ENCODE measurements around the gene PFDN4. TPM values are rescaled to one million over a fixed set of nuclear protein-coding genes. Genes with fewer than 3 reads are reported as not detected.

Gene PFDN4
- total RNA-seq, 1 donor from 2014 or later, result 143 TPM

GRCh38 chr20:54227751-54228150, 19.9 kb downstream of the PFDN4 start:
- DNase-seq (ENCODE audit: low read depth), result no peak
- Histone ChIP-seq H3K4me3 (ENCODE audit: low read depth, low read length) (no peak overlapping the region), H3K36me3 (ENCODE audit: control insufficient read depth, insufficient read depth, low read length) (no peaks in the 10 kb centered on the region), H3K27me3 (ENCODE audit: control insufficient read depth, insufficient read depth, low read length) (no peaks in the 10 kb centered on the region)
- TF ChIP-seq CTCF (IDR thresholded peaks at IDR 0.05; ENCODE audit: insufficient read depth, low read length, poor library complexity, severe bottlenecking), result no peak

- no peak for DNase-seq (ENCODE audit: low read depth)
- Histone ChIP-seq H3K27me3 (ENCODE audit: control insufficient read depth, insufficient read depth, low read length) (no peaks in the 10 kb centered on the region), H3K4me3 (ENCODE audit: low read depth, low read length) (no peak overlapping the region), H3K36me3 (ENCODE audit: control insufficient read depth, insufficient read depth, low read length) (no peaks in the 10 kb centered on the region)
- TF ChIP-seq CTCF (IDR thresholded peaks at IDR 0.05; ENCODE audit: insufficient read depth, low read length, poor library complexity, severe bottlenecking), result no peak
Observed at GRCh38 chr20:54228841-54229240, 21.0 kb downstream of the PFDN4 start.

GRCh38 chr20:54229566-54230160, 21.8 kb downstream of the PFDN4 start:
- no peak overlapping the region for H3K4me3 ChIP-seq (ENCODE audit: low read depth, low read length)
- no peak for TF ChIP-seq CTCF (IDR thresholded peaks at IDR 0.05; ENCODE audit: insufficient read depth, low read length, poor library complexity, severe bottlenecking)
- no peaks in the 10 kb centered on the region for H3K27me3 ChIP-seq (ENCODE audit: control insufficient read depth, insufficient read depth, low read length)
- no peak for DNase-seq (ENCODE audit: low read depth)
- H3K36me3 ChIP-seq (ENCODE audit: control insufficient read depth, insufficient read depth, low read length), result no peaks in the 10 kb centered on the region

- Histone ChIP-seq H3K36me3 (ENCODE audit: control insufficient read depth, insufficient read depth, low read length) (no peaks in the 10 kb centered on the region), H3K4me3 (ENCODE audit: low read depth, low read length) (no peak overlapping the region), H3K27me3 (ENCODE audit: control insufficient read depth, insufficient read depth, low read length) (no peaks in the 10 kb centered on the region)
- no peak for TF ChIP-seq CTCF (IDR thresholded peaks at IDR 0.05; ENCODE audit: insufficient read depth, low read length, poor library complexity, severe bottlenecking)
- no peak for DNase-seq (ENCODE audit: low read depth)
Observed at GRCh38 chr20:54231036-54231435, 23.1 kb downstream of the PFDN4 start.

GRCh38 chr20:54234991-54235390, 27.1 kb downstream of the PFDN4 start:
- no peak for DNase-seq (ENCODE audit: low read depth)
- Histone ChIP-seq H3K4me3 (ENCODE audit: low read depth, low read length) (no peak overlapping the region), H3K36me3 (ENCODE audit: control insufficient read depth, insufficient read depth, low read length) (no peaks in the 10 kb centered on the region), H3K27me3 (ENCODE audit: control insufficient read depth, insufficient read depth, low read length) (no peaks in the 10 kb centered on the region)
- TF ChIP-seq CTCF (IDR thresholded peaks at IDR 0.05; ENCODE audit: insufficient read depth, low read length, poor library complexity, severe bottlenecking), result no peak

All from kidney epithelial cell (primary cell).